ENCODE results near the gene ATG10.
"Not testable (repeated sequence)": the region's sequence is repeated elsewhere in the genome, so short reads cannot be mapped to it uniquely, and the experiment has no call there.

The ATG10 gene

DNA sequence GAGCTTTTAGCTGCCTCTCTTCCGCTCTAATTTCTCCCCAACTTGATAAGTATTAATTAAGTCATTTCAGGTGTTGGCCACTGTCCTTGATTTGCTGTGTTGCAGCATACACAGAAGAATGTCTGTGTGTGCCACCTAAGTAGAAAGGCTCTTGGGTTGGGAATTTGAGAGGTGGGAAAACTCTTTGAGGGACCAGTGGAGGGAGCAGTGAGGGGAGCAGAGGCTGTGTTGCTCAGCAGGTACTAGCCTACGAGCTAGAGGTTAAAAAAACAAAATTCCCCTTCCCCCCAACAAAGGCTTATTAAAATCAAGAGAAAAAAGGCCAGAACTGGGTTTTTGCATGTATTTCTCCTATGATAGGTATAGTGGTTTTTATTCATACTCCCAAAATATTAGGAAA lies 285.4 kb downstream of the ATG10 start:
- TF ChIP-seq ZNF274 (IDR thresholded peaks at IDR 0.05; ENCODE audit: low read depth, low read length), result no peak
- H3K4me3 ChIP-seq (ENCODE audit: low read length), result no peak overlapping the region

DNA sequence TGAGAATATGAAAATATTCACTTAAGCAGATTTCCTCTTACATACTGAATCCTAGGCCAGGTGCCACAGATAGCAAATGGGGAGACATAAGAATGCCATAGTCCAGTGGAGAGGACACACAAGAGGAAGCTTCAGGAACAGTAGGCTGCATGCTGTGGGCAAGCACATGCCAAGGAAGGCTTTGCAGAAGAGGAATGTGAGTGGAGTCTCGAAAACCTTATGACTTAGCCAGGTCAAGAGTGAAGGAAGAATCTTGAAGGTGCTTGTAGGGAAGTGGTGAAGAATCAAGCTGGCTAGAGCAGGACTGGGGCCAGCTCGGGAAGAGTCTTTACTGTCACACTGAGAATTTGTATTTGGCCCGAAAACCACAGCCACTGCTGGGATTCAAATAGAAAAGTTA lies 285.9 kb downstream of the ATG10 start:
- no peak for TF ChIP-seq ZNF274 (IDR thresholded peaks at IDR 0.05; ENCODE audit: low read depth, low read length)

DNA sequence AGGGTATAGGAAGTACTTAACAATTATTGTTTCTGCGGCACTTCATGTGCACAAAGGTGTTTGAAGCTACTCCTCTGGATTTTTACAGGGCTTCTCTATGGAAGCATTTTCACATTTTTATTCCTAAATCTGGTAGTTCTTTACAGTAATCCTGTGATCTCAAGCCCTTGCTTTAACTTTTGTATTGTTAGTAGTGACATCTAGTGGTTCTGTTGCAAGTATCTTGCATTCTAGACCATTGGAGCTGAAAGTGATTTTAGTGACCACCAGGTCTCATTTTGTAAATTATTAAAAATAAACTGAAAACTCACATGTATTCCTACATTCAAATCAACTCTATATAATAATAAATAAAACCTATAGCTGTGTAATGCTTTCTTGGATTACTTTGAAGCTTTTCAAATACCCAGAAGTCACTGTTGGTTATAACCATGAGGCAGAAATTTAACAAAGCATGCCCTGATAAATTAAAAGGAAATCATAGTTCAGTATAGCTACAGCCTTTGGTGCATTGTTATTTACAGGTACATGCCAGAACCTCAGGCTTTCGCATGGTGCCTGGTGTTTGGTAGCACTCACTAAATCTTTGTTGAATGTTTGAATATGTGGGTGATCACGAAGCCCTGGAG lies 287.5 kb downstream of the ATG10 start:
- TF ChIP-seq ZNF274 (IDR thresholded peaks at IDR 0.05; ENCODE audit: low read depth, low read length), result no peak
- H3K4me3 ChIP-seq (ENCODE audit: low read length), result no peak overlapping the region

More for the DNA sequence above, 285.9 kb downstream of the ATG10 start:
- no peak overlapping the region for H3K4me3 ChIP-seq (ENCODE audit: low read length)

DNA sequence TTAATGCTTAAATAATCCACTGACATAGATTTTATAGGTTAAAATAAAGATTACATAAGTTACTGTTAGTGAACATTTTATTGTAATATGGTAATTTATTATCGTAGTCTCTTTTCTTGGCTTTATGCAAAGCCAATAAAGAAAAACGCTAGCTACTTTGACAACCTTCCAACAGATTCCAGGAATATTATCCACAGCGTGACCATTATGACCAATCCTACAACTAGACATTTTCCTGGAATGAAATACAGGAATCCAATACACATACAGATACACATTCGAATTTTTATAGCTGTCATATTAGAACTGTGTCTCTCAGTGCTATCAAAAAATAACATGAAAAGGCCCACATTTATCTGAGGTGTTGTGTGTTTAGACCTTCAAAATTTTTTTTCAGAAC lies 293.2 kb downstream of the ATG10 start:
- H3K4me3 ChIP-seq (ENCODE audit: low read length), result no peak overlapping the region
- TF ChIP-seq ZNF274 (IDR thresholded peaks at IDR 0.05; ENCODE audit: low read depth, low read length), result no peak

DNA sequence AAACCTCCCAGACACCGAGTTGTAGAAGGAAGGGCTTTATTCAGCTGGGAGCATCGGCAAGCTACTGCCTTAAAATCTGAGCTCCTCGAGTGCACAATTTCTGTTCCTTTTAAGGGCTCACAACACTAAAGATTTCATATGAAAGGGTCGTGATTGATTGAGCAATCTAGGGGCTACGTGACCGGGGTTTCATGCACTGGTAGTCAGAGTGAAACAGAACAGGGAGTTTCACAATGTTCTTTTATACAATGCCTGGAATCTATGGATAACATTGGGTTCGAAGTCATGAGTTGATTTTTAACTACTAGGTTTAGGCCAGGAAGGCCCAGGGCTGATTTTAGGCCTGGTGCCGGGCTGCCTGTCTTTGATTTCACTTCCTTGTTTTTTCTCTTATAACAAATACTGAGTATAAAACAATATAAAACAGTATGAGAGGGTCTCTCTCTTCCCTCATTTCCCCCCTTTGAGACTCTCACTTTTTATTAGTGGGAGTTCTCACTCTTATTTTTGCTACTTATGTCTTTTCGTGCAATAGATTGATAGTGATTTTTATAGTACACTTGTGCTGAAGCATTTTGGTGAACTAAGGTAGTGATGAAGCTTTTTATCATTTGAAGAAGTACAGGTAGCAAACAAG lies 295.6 kb downstream of the ATG10 start:
- H3K4me3 ChIP-seq (ENCODE audit: low read length), result not testable (repeated sequence)

DNA sequence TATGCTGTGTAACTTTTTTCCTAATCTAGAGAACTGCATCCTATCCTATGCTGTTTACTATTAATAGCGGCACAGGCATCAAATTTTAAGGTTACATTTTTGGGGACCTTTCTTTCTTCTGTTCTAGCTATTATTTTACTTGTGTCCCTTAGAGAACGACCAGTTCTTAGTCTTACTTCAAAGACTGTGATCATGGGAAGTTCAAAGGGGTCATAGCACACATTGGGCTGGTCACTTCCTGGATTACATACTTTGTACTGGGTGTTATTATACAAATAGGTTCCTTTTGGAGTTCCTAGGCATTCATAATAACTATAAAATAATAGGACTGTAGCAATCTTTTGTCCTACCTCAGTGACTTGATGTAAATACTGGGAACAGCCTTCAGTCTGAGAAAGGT lies 297.5 kb downstream of the ATG10 start:
- not testable (repeated sequence) for H3K4me3 ChIP-seq (ENCODE audit: low read length)

DNA sequence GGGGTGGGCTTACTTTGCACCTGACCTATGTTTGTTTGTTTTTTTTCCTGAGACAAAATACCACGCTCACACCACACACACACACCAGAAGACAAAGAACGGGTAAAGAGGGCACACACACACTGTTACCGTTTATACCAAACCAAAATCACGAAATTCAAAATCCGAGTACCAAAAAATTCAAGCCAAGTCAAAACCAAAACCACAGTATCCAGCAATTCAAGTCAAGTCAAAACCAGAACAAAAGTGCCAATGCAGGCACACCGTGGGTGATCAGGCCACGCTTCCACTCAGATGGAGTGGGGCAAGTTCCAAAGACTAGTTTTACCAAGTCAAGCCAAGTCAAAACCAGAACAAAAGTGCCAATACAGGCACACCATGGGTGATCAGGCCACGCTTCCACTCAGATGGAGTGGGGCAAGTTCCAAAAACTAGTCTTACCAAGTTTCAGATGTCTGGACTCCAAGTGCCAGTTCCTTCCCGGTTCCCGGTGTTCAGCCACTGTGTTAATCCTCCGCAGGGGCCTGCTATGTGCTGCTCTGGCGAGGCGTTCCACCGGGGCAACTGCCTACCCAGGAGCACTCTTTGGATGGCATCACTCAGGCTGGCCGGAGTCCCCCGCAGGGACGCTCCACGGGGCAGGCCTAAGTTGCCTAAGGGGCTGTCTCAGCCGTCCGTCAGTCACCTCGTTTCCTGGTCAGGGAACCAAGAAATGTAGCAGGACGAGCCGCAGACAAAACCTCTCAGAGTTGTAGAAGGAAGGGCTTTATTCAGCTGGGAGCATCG lies 300.9 kb downstream of the ATG10 start:
- not testable (repeated sequence) for H3K4me3 ChIP-seq (ENCODE audit: low read length)

DNA sequence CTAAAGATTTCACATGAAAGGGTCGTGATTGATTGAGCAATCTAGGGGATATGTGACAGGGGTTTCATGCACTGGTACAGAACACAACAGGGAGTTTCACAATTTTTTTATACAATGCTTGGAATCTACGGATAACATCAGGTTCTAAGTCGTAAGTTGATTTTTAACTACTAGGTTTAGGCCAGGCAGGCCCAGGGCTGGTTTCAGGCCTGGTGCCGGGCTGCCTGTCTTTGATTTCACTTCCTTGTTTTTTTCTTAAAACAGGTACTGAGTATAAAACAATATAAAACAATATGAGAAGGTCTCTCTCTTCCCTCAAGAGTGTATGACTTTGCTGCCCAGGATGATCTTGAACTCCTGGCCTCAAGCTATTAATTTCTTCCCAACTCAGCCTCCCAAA lies 301.6 kb downstream of the ATG10 start:
- H3K4me3 ChIP-seq (ENCODE audit: low read length), result not testable (repeated sequence)

DNA sequence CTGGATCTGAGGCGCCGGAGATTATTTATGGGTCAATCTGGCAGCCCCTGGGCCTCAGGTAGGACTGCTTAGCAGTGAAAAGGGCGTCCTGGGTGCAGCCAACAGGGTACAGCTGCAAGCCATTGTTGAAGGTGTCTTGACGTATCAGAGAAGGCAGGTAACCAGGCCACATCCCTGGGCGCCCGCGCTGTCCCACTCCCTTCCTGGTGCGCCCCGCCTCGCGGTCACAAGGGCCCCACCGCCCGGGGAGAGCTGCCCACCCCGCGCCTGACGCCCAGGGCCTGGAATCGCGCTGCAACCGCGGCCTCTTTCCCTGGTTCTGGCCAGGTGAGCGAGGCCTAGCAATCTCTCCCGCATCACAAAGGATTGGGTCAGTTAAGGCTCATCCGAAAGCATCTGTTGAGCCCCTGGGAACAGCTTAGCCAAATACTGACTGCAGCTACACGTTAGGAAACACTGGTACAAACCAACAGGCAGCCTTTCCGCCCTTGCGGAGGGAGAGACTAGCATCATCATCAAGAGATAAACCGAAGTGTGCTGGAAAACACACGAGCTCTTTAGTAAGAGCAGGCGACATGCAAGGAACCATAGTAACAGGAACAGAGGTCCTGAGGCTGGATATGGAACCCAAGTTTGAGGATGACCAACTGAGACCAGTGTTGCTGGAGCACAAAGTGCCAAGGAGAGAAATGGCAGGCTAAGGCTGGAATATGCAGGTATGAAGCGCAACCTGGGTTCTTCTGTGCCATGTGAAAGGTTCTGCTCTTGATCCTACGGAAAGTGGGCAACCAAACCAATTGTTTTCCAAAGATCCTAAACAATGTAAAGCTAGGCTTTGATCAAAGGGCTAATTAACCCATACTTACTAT lies 302.8 kb downstream of the ATG10 start:
- no peak overlapping the region for H3K4me3 ChIP-seq (ENCODE audit: low read length)
- no peak for TF ChIP-seq ZNF274 (IDR thresholded peaks at IDR 0.05; ENCODE audit: low read depth, low read length)

DNA sequence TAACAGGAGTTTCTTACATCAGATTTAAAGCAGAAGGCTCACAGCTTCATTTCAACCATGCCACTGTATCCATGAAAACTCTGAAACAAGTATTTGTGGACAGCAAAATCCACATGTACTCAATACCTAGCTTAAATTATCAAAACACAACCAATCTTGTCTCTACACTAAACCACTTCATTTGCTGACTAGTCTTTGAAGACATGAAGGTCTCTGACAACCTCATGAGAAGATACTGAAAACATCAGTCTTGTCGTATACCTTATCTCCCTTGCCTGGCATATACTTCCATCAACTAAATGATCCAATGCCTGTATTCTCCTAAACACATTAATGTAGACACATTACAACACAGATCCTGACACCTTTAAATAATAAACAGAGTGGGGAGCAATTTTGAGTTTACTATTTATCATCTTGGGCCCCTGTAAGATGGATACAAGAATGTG lies 303.4 kb downstream of the ATG10 start:
- no peak overlapping the region for H3K4me3 ChIP-seq (ENCODE audit: low read length)
- no peak for TF ChIP-seq ZNF274 (IDR thresholded peaks at IDR 0.05; ENCODE audit: low read depth, low read length)

DNA sequence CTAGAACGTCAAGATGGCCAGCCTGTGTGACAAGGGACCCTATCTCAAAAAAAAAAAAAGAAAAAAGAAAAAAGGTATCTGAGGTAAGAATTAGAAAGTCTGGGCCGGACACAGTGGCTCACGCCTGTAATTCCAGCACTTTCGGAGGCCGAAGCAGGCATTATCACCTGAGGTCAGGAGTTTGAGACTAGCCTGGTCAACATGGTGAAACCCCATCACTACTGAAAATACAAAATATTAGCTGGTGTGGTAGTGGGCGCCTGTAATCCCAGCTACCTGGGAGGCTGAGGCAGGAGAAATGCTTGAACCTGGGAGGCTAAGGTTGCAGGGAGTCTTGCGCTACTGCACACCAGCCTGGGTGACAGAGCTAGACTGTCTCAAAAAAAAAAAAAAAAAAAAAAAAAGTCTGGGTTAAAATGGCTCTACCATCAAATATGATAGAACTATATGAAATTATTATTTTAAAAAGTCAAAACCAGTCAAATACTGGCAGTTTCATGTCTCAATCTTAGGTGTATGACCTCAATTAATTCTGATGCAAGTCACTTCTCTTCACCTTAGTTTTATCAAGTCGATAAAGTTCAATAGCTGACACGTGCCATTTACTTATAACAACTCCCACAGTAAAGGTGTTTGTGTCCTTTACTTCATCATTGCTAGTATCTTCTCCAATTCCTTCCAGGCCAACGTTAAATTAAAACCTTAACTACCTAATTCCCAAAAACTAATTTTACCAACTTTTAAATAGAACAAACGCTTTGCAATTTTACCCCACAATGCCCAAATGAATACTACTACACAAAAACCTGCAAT lies 305.2 kb downstream of the ATG10 start:
- TF ChIP-seq ZNF274 (IDR thresholded peaks at IDR 0.05; ENCODE audit: low read depth, low read length), result no peak
- peak overlapping the region; percentile 100 for H3K4me3 ChIP-seq (ENCODE audit: low read length)

DNA sequence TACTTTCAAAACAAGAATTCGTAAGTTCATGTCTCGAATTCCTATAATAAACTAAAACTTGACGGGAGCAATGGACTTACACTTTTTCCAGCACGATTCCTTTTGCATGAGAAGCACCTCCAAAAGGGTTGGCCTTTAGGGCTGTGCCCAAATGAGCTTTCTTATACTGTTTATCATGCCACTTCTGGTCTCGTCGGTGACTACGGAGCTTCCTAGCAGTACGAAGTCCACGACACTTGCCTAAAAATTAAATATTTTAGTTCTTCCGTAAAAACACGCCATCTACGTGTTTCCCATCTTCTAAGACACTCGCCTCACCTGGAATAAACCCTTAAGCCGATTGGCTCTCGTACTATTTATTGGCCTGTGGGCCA lies 305.8 kb downstream of the ATG10 start:
- H3K4me3 ChIP-seq (ENCODE audit: low read length), result peak overlapping the region; percentile 100
- TF ChIP-seq ZNF274 (IDR thresholded peaks at IDR 0.05; ENCODE audit: low read depth, low read length), result no peak

DNA sequence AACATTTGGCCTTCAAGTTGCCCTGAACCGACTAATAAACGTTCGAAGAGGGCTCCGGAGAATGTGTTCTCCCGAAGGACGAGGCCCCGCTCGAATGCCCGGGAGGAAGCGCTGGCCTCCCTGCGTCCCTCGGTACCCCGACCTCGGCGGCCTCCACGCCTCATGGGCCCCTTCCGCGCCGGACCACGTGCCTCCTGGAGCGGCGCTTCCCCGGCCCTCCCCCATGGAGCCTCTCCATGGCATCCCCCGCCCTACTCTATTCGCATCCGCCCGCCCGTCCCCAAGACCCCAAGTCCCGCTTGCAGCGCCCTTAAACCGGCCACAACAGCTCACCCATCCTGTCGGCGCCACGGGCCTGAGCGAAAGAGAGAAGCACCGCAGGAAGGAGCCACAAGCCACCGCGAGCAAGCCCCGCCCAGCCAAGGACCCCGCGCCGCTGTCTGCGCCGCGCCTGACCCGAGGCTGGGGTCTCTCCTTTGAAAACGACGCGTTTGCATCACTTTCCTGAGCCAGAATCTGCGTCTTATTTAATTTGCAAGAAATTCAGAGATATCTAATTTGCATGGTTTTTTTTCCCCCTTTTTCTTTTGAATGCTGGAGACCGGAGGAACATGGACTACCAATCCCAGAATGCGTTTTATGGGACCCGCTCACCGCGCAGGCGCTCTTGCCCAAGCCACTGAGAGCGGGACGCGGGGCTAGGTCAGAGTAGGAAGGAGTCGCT lies 306.3 kb downstream of the ATG10 start, which contains the start of gene RPS23:
Gene RPS23 (minus strand): TSS at position 368 of the 724 bp plus-strand sequence. CDS start 31 bp downstream, at position 337.
- peak within 1 kb of the TSS; percentile 100 for H3K4me3 ChIP-seq (ENCODE audit: low read length)
- no peak for TF ChIP-seq ZNF274 (IDR thresholded peaks at IDR 0.05; ENCODE audit: low read depth, low read length)
